ENCODE results near the gene CA7.
"Not testable (repeated sequence)": the region's sequence is repeated elsewhere in the genome, so short reads cannot be mapped to it uniquely, and the experiment has no call there.

The CA7 gene

GRCh38 chr16:66874079-66874775, 30.0 kb downstream of the CA7 start:
- peak; percentile 40 for DNase-seq

- DNase-seq: peak; percentile 42
These were observed 33.9 kb downstream of the CA7 start for GRCh38 chr16:66878067-66878466.

- peak; percentile 95 for DNase-seq
These were observed 36.2 kb downstream of the CA7 start, which contains the start of gene PDP2 for GRCh38 chr16:66880288-66881013. Gene PDP2, plus strand, starts transcription at chr16:66880515. Its CDS starts 3,770 bp downstream, at chr16:66884285.

- DNase-seq: no peak
These were observed 36.8 kb downstream of the CA7 start for GRCh38 chr16:66881014-66881417.

GRCh38 chr16:66881560-66881959, 37.3 kb downstream of the CA7 start:
- no peak for DNase-seq

- DNase-seq: no peak
These were observed 37.8 kb downstream of the CA7 start for GRCh38 chr16:66881964-66882508.

GRCh38 chr16:66882702-66883101, 38.5 kb downstream of the CA7 start:
- DNase-seq: no peak

GRCh38 chr16:66885491-66885890, 41.3 kb downstream of the CA7 start:
- DNase-seq: no peak

- DNase-seq: no peak
These were observed 42.1 kb downstream of the CA7 start for GRCh38 chr16:66886321-66886720.

- DNase-seq: no peak
These were observed 42.7 kb downstream of the CA7 start for GRCh38 chr16:66886914-66887313.

GRCh38 chr16:66888647-66889615, 44.7 kb downstream of the CA7 start:
- DNase-seq: no peak

GRCh38 chr16:66889622-66890021, 45.4 kb downstream of the CA7 start:
- no peak for DNase-seq

- DNase-seq: no peak
These were observed 46.6 kb downstream of the CA7 start for GRCh38 chr16:66890799-66891198.

GRCh38 chr16:66891360-66891759, 47.1 kb downstream of the CA7 start:
- DNase-seq: no peak

- DNase-seq: no peak
These were observed 47.6 kb downstream of the CA7 start for GRCh38 chr16:66891797-66892196.

GRCh38 chr16:66894055-66894454, 49.8 kb downstream of the CA7 start:
- DNase-seq: no peak

- DNase-seq: peak; percentile 62
These were observed 50.9 kb downstream of the CA7 start for GRCh38 chr16:66894948-66895688.

- DNase-seq: no peak
These were observed 51.4 kb downstream of the CA7 start for GRCh38 chr16:66895689-66895979.

- no peak for DNase-seq
These were observed 51.8 kb downstream of the CA7 start for GRCh38 chr16:66895999-66896398.

GRCh38 chr16:66896682-66897081, 52.5 kb downstream of the CA7 start:
- DNase-seq: not testable (repeated sequence)

GRCh38 chr16:66898207-66898606, 54.0 kb downstream of the CA7 start:
- DNase-seq: peak; percentile 56

GRCh38 chr16:66898933-66899309, 54.7 kb downstream of the CA7 start:
- DNase-seq: no peak

Data from fibroblast of skin of abdomen (primary cell).